ENCODE results near the gene KCNN3. TPM values are rescaled to one million over a fixed set of nuclear protein-coding genes. Genes with fewer than 3 reads are reported as not detected.

The KCNN3 gene
- total RNA-seq, 1 donor from 2014 or later, result 0.04 TPM

DNA sequence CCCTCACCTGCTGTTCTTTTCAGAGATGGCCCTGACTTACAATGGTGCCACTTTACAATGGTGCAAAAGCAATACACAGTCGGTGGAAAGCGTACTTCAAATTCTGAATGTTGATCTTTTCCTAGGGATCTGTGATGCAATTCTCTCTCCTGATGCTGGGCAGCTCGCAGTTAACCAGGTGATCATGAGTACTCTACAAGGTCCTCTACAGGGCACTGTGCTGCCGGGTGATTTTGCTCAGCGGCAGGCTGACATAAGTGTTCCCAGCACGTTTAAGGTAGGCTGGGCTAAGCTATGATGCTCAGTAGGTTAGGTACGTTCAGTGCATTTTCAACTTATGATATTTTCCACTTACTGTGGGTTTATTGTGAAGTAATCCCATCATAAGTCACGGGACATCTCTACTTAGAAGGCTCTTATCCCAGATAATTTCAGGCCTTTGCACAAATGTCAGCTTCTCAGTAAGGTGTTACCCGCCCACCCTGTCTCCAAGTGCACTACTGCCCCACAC is 126.5 kb downstream of the KCNN3 start:
- H3K27me3 ChIP-seq (ENCODE audit: control insufficient read depth, insufficient read depth, low read length), result peaks cover 36% of the 10 kb centered on the region
- no peak for DNase-seq (ENCODE audit: low read depth)
- TF ChIP-seq, protein P1, sequence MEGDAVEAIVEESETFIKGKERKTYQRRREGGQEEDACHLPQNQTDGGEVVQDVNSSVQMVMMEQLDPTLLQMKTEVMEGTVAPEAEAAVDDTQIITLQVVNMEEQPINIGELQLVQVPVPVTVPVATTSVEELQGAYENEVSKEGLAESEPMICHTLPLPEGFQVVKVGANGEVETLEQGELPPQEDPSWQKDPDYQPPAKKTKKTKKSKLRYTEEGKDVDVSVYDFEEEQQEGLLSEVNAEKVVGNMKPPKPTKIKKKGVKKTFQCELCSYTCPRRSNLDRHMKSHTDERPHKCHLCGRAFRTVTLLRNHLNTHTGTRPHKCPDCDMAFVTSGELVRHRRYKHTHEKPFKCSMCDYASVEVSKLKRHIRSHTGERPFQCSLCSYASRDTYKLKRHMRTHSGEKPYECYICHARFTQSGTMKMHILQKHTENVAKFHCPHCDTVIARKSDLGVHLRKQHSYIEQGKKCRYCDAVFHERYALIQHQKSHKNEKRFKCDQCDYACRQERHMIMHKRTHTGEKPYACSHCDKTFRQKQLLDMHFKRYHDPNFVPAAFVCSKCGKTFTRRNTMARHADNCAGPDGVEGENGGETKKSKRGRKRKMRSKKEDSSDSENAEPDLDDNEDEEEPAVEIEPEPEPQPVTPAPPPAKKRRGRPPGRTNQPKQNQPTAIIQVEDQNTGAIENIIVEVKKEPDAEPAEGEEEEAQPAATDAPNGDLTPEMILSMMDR (IDR thresholded peaks at IDR 0.05; ENCODE audit: insufficient read depth, low read length, poor library complexity, severe bottlenecking), result no peak

DNA sequence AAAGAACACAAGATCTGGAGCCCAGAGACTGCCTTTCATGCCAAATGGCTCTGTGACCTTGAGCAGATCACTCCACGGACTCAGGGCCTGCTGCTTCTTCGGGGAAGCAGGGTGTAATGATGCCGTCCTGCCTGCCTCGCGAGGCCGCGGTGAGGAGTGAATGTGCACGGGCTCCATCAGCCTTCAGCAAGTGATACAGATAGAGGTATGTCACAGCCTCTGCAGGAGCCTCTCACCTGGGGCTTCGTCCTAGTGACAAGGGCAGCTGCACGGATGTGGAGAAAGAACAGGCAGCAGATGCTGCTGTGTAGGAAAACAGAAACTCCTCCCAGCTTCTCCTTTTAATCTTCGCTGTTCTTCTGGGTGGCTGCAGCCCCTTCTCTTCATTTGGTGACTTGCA is 127.5 kb downstream of the KCNN3 start:
- peaks cover 31% of the 10 kb centered on the region for H3K27me3 ChIP-seq (ENCODE audit: control insufficient read depth, insufficient read depth, low read length)
- H3K36me3 ChIP-seq (ENCODE audit: control insufficient read depth, insufficient read depth, low read length), result no peaks in the 10 kb centered on the region
- TF ChIP-seq, protein P1 (IDR thresholded peaks at IDR 0.05; ENCODE audit: insufficient read depth, low read length, poor library complexity, severe bottlenecking), result no peak

More for the DNA sequence above, 126.5 kb downstream of the KCNN3 start:
- no peaks in the 10 kb centered on the region for H3K36me3 ChIP-seq (ENCODE audit: control insufficient read depth, insufficient read depth, low read length)
- no peak overlapping the region for H3K4me3 ChIP-seq (ENCODE audit: low read depth, low read length)

DNA sequence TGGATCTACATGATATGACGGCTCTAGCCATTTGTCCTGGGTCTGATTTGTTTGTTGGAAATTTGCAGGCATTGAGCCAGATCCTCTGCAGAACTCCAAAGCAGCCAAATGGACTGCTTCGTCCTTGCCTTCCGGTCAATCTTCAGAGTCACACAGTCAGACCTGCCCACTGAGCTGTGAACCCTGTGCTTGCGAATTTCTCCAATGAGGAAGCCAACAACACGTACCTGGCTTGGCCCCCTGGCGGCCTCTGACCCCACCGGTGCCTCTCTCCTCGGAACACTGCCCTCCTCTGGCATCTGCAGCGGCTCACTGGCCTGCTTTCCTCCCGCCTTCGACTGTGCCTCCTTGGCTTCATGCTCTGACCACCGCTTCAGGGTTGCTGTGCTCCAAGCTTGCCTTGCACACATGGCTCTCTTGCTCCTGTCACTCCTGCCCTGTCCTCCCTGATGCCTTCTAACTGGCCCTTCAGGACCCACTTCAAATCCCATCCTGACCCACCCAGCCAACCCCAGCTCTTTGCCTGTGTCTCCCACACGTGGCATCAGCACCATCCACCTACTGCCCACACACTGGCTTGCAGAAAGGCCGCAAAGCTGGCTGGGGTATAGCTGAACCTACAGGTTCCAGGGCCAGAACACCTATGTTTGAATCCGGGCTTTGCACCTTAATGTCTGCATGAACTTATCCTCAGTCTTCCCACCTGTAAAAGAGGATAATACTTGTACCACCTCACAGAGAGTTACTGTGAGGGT is 128.2 kb downstream of the KCNN3 start:
- Histone ChIP-seq H3K27me3 (ENCODE audit: control insufficient read depth, insufficient read depth, low read length) (peaks cover 24% of the 10 kb centered on the region), H3K4me3 (ENCODE audit: low read depth, low read length) (no peak overlapping the region), H3K36me3 (ENCODE audit: control insufficient read depth, insufficient read depth, low read length) (no peaks in the 10 kb centered on the region)
- TF ChIP-seq, protein P1 (IDR thresholded peaks at IDR 0.05; ENCODE audit: insufficient read depth, low read length, poor library complexity, severe bottlenecking), result no peak
- no peak for DNase-seq (ENCODE audit: low read depth)

More for the DNA sequence above, 127.5 kb downstream of the KCNN3 start:
- H3K4me3 ChIP-seq (ENCODE audit: low read depth, low read length), result no peak overlapping the region
- no peak for DNase-seq (ENCODE audit: low read depth)

DNA sequence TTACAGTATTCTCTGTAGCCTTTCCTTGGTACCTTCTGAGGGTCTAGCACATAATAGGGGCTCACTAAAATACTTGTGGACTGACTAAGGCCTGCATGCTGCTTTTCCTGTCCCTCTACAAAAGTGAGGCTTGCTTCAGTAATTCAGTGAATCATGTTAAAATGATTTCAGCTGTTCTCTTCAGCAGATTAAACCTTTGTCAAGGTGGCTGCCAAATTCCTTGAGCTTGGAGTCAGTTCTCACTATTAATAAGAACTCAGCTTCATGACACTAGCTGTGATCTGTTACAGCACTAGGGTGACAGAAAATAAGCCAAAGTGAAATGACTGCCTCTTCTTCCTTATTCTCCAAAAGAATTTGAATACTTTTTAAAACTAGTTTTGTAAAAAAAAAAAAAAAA is 128.8 kb downstream of the KCNN3 start:
- Histone ChIP-seq H3K4me3 (ENCODE audit: low read depth, low read length) (no peak overlapping the region), H3K36me3 (ENCODE audit: control insufficient read depth, insufficient read depth, low read length) (no peaks in the 10 kb centered on the region), H3K27me3 (ENCODE audit: control insufficient read depth, insufficient read depth, low read length) (peaks cover 18% of the 10 kb centered on the region)
- DNase-seq (ENCODE audit: low read depth), result no peak
- TF ChIP-seq, protein P1 (IDR thresholded peaks at IDR 0.05; ENCODE audit: insufficient read depth, low read length, poor library complexity, severe bottlenecking), result no peak

DNA sequence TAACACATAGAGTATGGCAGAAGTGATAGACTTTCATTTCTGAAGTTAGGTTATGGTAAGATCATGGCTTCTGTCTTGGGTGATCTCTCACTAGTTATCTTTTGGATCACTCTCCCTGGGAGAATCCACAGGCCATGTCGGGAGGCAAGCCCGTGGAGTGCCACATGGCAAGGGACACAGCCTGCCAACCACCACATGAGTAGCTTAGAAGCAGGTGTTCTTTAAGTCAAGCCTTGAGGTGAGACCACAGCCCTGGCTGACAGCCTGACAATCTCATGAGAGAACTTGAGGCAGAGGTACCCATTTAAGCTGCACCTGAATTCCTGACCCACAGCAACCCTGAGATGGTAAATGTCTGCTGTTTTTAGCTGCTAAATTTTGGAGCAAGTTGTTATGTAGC is 130.4 kb downstream of the KCNN3 start:
- TF ChIP-seq, protein P1 (IDR thresholded peaks at IDR 0.05; ENCODE audit: insufficient read depth, low read length, poor library complexity, severe bottlenecking), result no peak
- Histone ChIP-seq H3K27me3 (ENCODE audit: control insufficient read depth, insufficient read depth, low read length) (peaks cover 9% of the 10 kb centered on the region), H3K4me3 (ENCODE audit: low read depth, low read length) (no peak overlapping the region), H3K36me3 (ENCODE audit: control insufficient read depth, insufficient read depth, low read length) (no peaks in the 10 kb centered on the region)
- no peak for DNase-seq (ENCODE audit: low read depth)

All from kidney epithelial cell (primary cell).